ENCODE results near the gene PNN. TPM values are rescaled to one million over a fixed set of nuclear protein-coding genes. Genes with fewer than 3 reads are reported as not detected.

Gene PNN
- total RNA-seq, 4 donors from 2014 or later: 38.2 to 40.2 (median 38.7) TPM

- Histone ChIP-seq H3K27me3 (no peaks in the 10 kb centered on the region), H3K9me3 (no peaks in the 10 kb centered on the region), H3K36me3 (no peaks in the 10 kb centered on the region), H3K4me3 (no peak overlapping the region), H3K27ac (no peak overlapping the region), H3K4me1 (no peaks in the 10 kb centered on the region)
- no peak for TF ChIP-seq POLR2A (IDR thresholded peaks at IDR 0.05)
- no peak for TF ChIP-seq EP300 (IDR thresholded peaks at IDR 0.05)
- TF ChIP-seq CTCF (IDR thresholded peaks at IDR 0.05): no peak
- no peak for DNase-seq (ENCODE audit: low spot score in 2 of 2)
- WGBS, 2 donors: 89 to 93% methylated on average over 3 of the region's 3 CpGs
Observed at GRCh38 chr14:39228044-39228443, 53.0 kb downstream of the PNN start.

GRCh38 chr14:39228509-39229221 is 53.6 kb downstream of the PNN start:
- Histone ChIP-seq H3K4me3 (no peak overlapping the region), H3K27me3 (no peaks in the 10 kb centered on the region), H3K36me3 (no peaks in the 10 kb centered on the region), H3K4me1 (peaks cover 0 to 3% (median 0%) of the 10 kb centered on the region in 4 donors), H3K9me3 (no peaks in the 10 kb centered on the region), H3K27ac (no peak overlapping the region)
- 79 to 80% methylated on average over 11 of the region's 11 CpGs for WGBS, 2 donors
- DNase-seq (ENCODE audit: low spot score in 2 of 2): no peak
- TF ChIP-seq CTCF (IDR thresholded peaks at IDR 0.05) (no peak), EP300 (IDR thresholded peaks at IDR 0.05) (no peak), POLR2A (IDR thresholded peaks at IDR 0.05) (no peak)

- TF ChIP-seq POLR2A (IDR thresholded peaks at IDR 0.05): no peak
- no peak for TF ChIP-seq EP300 (IDR thresholded peaks at IDR 0.05)
- TF ChIP-seq CTCF (IDR thresholded peaks at IDR 0.05): no peak
- Histone ChIP-seq H3K36me3 (no peaks in the 10 kb centered on the region), H3K9me3 (no peaks in the 10 kb centered on the region), H3K27me3 (no peaks in the 10 kb centered on the region), H3K4me3 (no peak overlapping the region), H3K4me1 (peaks cover 0 to 3% (median under 1%) of the 10 kb centered on the region in 4 donors), H3K27ac (no peak overlapping the region)
- WGBS, 2 donors: 88 to 94% methylated on average over 1 of the region's 1 CpG
- no peak for DNase-seq (ENCODE audit: low spot score in 2 of 2)
Observed at GRCh38 chr14:39229222-39229543, 54.1 kb downstream of the PNN start.

GRCh38 chr14:39229601-39230110 is 54.6 kb downstream of the PNN start:
- H3K4me3 ChIP-seq: no peak overlapping the region
- TF ChIP-seq POLR2A (IDR thresholded peaks at IDR 0.05) (no peak), CTCF (IDR thresholded peaks at IDR 0.05) (no peak)
- DNase-seq (ENCODE audit: low spot score in 2 of 2): no peak
- no peaks in the 10 kb centered on the region for H3K36me3 ChIP-seq
- H3K27me3 ChIP-seq: no peaks in the 10 kb centered on the region
- no peak overlapping the region for H3K27ac ChIP-seq
- peaks cover 0 to 4% (median 1%) of the 10 kb centered on the region in 4 donors for H3K4me1 ChIP-seq
- H3K9me3 ChIP-seq: no peaks in the 10 kb centered on the region
- WGBS, 2 donors: 87 to 88% methylated on average over 3 of the region's 3 CpGs

- H3K36me3 ChIP-seq: no peaks in the 10 kb centered on the region
- H3K9me3 ChIP-seq: no peaks in the 10 kb centered on the region
- no peak overlapping the region for H3K27ac ChIP-seq
- WGBS, 2 donors: 73 to 82% methylated on average over 5 of the region's 5 CpGs
- H3K4me1 ChIP-seq: peaks cover 0 to 4% (median 1%) of the 10 kb centered on the region in 4 donors
- H3K4me3 ChIP-seq: no peak overlapping the region
- TF ChIP-seq EP300 (IDR thresholded peaks at IDR 0.05) (no peak), CTCF (IDR thresholded peaks at IDR 0.05) (no peak), POLR2A (IDR thresholded peaks at IDR 0.05) (no peak)
- H3K27me3 ChIP-seq: no peaks in the 10 kb centered on the region
- DNase-seq (ENCODE audit: low spot score in 2 of 2): no peak
Observed at GRCh38 chr14:39230416-39231035, 55.5 kb downstream of the PNN start.

All from tibial nerve (tissue), 4 donors.